Measurements from ENCODE around the gene STRN3. TPM values are rescaled to one million over a fixed set of nuclear protein-coding genes. Genes with fewer than 3 reads are reported as not detected.

The STRN3 gene
- 10 to 100 TPM; 34.8 to 52.6 (median 42.4) TPM for total RNA-seq

- TF ChIP-seq CTCF (IDR thresholded peaks at IDR 0.05; ENCODE audit: low read depth), result no peak
These were observed at the start of gene STRN3 for GRCh38 chr14:31026077-31026449. TSS of gene STRN3 (minus strand) at chr14:31026379. CDS start at chr14:31026185, 194 bp downstream.

- no peak for TF ChIP-seq CTCF (IDR thresholded peaks at IDR 0.05; ENCODE audit: low read depth)
These were observed 49.0 kb upstream of the STRN3 start for GRCh38 chr14:31075144-31075543.

GRCh38 chr14:31071151-31071550 is 45.0 kb upstream of the STRN3 start:
- no peak for TF ChIP-seq CTCF (IDR thresholded peaks at IDR 0.05; ENCODE audit: low read depth)

GRCh38 chr14:31070431-31070830 is 44.3 kb upstream of the STRN3 start:
- TF ChIP-seq CTCF (IDR thresholded peaks at IDR 0.05; ENCODE audit: low read depth), result no peak

- TF ChIP-seq CTCF (IDR thresholded peaks at IDR 0.05; ENCODE audit: low read depth), result no peak
These were observed 43.2 kb upstream of the STRN3 start for GRCh38 chr14:31069343-31069742.

- no peak for TF ChIP-seq CTCF (IDR thresholded peaks at IDR 0.05; ENCODE audit: low read depth)
These were observed 42.1 kb upstream of the STRN3 start for GRCh38 chr14:31068235-31068634.

- no peak for TF ChIP-seq CTCF (IDR thresholded peaks at IDR 0.05; ENCODE audit: low read depth)
These were observed 34.2 kb upstream of the STRN3 start for GRCh38 chr14:31060253-31060875.
